IMR-90 (cell line): ENCODE data around the gene CFAP97D2. TPM values are rescaled to one million over a fixed set of nuclear protein-coding genes. Genes with fewer than 3 reads are reported as not detected.

Source experiments
- ATAC-seq: fragments of 200-7000 bp; cut with Tn5 transposase; 2 replicates; pipeline ENCODE4 v1.9.1; 2020; ENCODE audit warnings: low read depth, mild to moderate bottlenecking, moderate library complexity
- BruUV-seq: library from RNA; stranded (reverse); fragments of 400-500 nt; replicated peaks from 2 replicates; lab custom pipeline; 2021; lab: Mats Ljungman, UMichigan
- CTCF ChIA-PET: fragments of 300-600 bp; formaldehyde crosslinking; extraction: SDS; loops from one replicate; lab custom pipeline; 2021; ENCODE audit warnings: antibody characterized with exemption; lab: Yijun Ruan, JAX
- POLR2A ChIA-PET: fragments of 300-600 bp; sonication (Branson Sonifier 250); formaldehyde crosslinking; loops from one replicate; lab custom pipeline; 2022; ENCODE audit warnings: antibody characterized with exemption; ENCODE audit not compliant: unreplicated experiment; lab: Charles Lee
- DNase-seq: peaks from one replicate; pipeline ENCODE4 v3.0.0; 2013
- H2AFZ ChIP-seq: replicated peaks from 2 replicates; pipeline ENCODE3; 2013; ENCODE audit warnings: low read length, mild to moderate bottlenecking; ENCODE audit not compliant: poor library complexity
- H2AK5ac ChIP-seq: 2 replicates; pipeline ENCODE4 v1.6.1; 2013; ENCODE audit warnings: low read depth, low read length, inconsistent platforms
- H2AK9ac ChIP-seq: replicated peaks from 2 replicates; pipeline ENCODE3; 2013; ENCODE audit warnings: mild to moderate bottlenecking, low read depth, low read length, moderate library complexity; ENCODE audit not compliant: poor library complexity
- H2BK120ac ChIP-seq: 2 replicates; pipeline ENCODE4 v1.6.1; 2013; ENCODE audit warnings: low read depth, low read length, inconsistent platforms
- H2BK15ac ChIP-seq: 3 replicates; pipeline ENCODE4 v1.6.1; 2013; ENCODE audit warnings: low read depth, low read length, inconsistent platforms
- H2BK20ac ChIP-seq: 2 replicates; pipeline ENCODE4 v1.6.1; 2013; ENCODE audit warnings: low read depth, mild to moderate bottlenecking, inconsistent platforms, low read length, moderate library complexity
- H2BK5ac ChIP-seq: 2 replicates; pipeline ENCODE4 v1.6.1; 2013; ENCODE audit warnings: mild to moderate bottlenecking, low read depth, low read length, inconsistent platforms; ENCODE audit not compliant: poor library complexity, severe bottlenecking
- H3K14ac ChIP-seq: replicated peaks from 2 replicates; pipeline ENCODE4 v1.6.1; 2013; ENCODE audit warnings: low read depth, low read length, inconsistent platforms
- H3K18ac ChIP-seq: 2 replicates; pipeline ENCODE4 v1.6.1; 2013; ENCODE audit warnings: low read depth, low read length, control low read depth
- H3K23ac ChIP-seq: 2 replicates; pipeline ENCODE4 v1.6.1; 2013; ENCODE audit warnings: low read depth, low read length, inconsistent platforms
- H3K27ac ChIP-seq: 2 replicates; pipeline ENCODE4 v1.5.1; 2013; ENCODE audit warnings: mild to moderate bottlenecking, control low read depth, low read length; ENCODE audit not compliant: insufficient read depth
- H3K27me3 ChIP-seq: 2 replicates; pipeline ENCODE4 v1.6.1; 2013; ENCODE audit warnings: low read length; ENCODE audit not compliant: control insufficient read depth, insufficient read depth
- H3K36me3 ChIP-seq: 2 replicates; pipeline ENCODE4 v1.6.1; 2013; ENCODE audit warnings: low read length, mixed read lengths; ENCODE audit not compliant: control insufficient read depth, insufficient read depth
- H3K4ac ChIP-seq: 2 replicates; pipeline ENCODE4 v1.6.1; 2013; ENCODE audit warnings: low read depth, low read length, inconsistent platforms
- H3K4me1 ChIP-seq: 2 replicates; pipeline ENCODE4 v1.6.1; 2013; ENCODE audit warnings: low read length, mixed read lengths; ENCODE audit not compliant: control insufficient read depth, insufficient read depth
- H3K4me2 ChIP-seq: 2 replicates; pipeline ENCODE4 v1.6.1; 2013; ENCODE audit warnings: low read depth, mild to moderate bottlenecking, control low read depth, low read length, moderate library complexity
- H3K4me3 ChIP-seq: 2 replicates; pipeline ENCODE4 v1.5.1; 2013; ENCODE audit warnings: low read depth, mild to moderate bottlenecking, control low read depth, low read length, moderate library complexity; ENCODE audit not compliant: insufficient read depth
- H3K56ac ChIP-seq: 2 replicates; pipeline ENCODE4 v1.6.1; 2013; ENCODE audit warnings: low read length, inconsistent platforms; ENCODE audit not compliant: insufficient read depth; ENCODE audit errors: extremely low read depth
- H3K79me1 ChIP-seq, 2 experiments: 2 replicates each; pipeline ENCODE4 v1.6.1; 2013; ENCODE audit warnings: low read length in 2 of 2, inconsistent platforms in 1 of 2, low read depth in 1 of 2
- H3K9ac ChIP-seq: 2 replicates; pipeline ENCODE4 v1.6.1; 2013; ENCODE audit warnings: low read depth, low read length, control low read depth
- H3K9me1 ChIP-seq: 2 replicates; pipeline ENCODE4 v1.6.1; 2013; ENCODE audit warnings: low read length, inconsistent platforms; ENCODE audit not compliant: insufficient read depth
- H3K9me3 ChIP-seq: 2 replicates; pipeline ENCODE4 v1.6.1; 2013; ENCODE audit warnings: low read length; ENCODE audit not compliant: control insufficient read depth, insufficient read depth
- H4K20me1 ChIP-seq: 2 replicates; pipeline ENCODE4 v1.6.1; 2013; ENCODE audit warnings: low read length, inconsistent platforms; ENCODE audit not compliant: insufficient read depth
- H4K5ac ChIP-seq: 2 replicates; pipeline ENCODE4 v1.6.1; 2013; ENCODE audit warnings: mild to moderate bottlenecking, low read depth, low read length, control low read depth
- H4K8ac ChIP-seq, 2 experiments: 2 replicates each; pipeline ENCODE4 v1.6.1; 2013; ENCODE audit warnings: low read depth in 2 of 2, low read length in 2 of 2, control low read depth in 1 of 2, inconsistent platforms in 1 of 2
- H4K91ac ChIP-seq: 2 replicates; pipeline ENCODE4 v1.6.1; 2013; ENCODE audit warnings: low read depth, low read length, inconsistent platforms; ENCODE audit not compliant: insufficient read depth
- CEBPB ChIP-seq: IDR thresholded peaks from 2 replicates; pipeline ENCODE4 v1.6.1; 2012; ENCODE audit warnings: low read depth, low read length, improper control_type of control experiment
- CHD1 ChIP-seq: IDR thresholded peaks from 2 replicates; pipeline ENCODE4 v1.6.1; 2012; ENCODE audit warnings: low read depth, low read length, improper control_type of control experiment
- MAFK ChIP-seq: IDR thresholded peaks from 2 replicates; pipeline ENCODE4 v1.6.1; 2012; ENCODE audit warnings: low read depth, low read length, improper control_type of control experiment
- MAZ ChIP-seq: IDR thresholded peaks from 2 replicates; pipeline ENCODE4 v1.6.1; 2012; ENCODE audit warnings: low read depth, mild to moderate bottlenecking, low read length, improper control_type of control experiment, moderate library complexity, borderline replicate concordance
- NFE2L2 ChIP-seq: fragments of 150-350 bp; IDR thresholded peaks from 2 replicates; pipeline ENCODE4 v1.6.1; 2016; ENCODE audit warnings: low read depth, mild to moderate bottlenecking, low read length
- POLR2A ChIP-seq: IDR thresholded peaks from 2 replicates; pipeline ENCODE4 v1.6.1; 2012; ENCODE audit warnings: mild to moderate bottlenecking, low read depth, low read length
- RAD21 ChIP-seq: IDR thresholded peaks from 2 replicates; pipeline ENCODE4 v1.6.1; 2012; ENCODE audit warnings: low read length, improper control_type of control experiment
- RCOR1 ChIP-seq: IDR thresholded peaks from 2 replicates; pipeline ENCODE4 v1.6.1; 2012; ENCODE audit warnings: mild to moderate bottlenecking, low read length, improper control_type of control experiment; ENCODE audit not compliant: insufficient replicate concordance
- RFX5 ChIP-seq: IDR thresholded peaks from 2 replicates; pipeline ENCODE4 v1.8.0; 2012; ENCODE audit warnings: low read depth, mild to moderate bottlenecking, low read length, moderate library complexity
- SMC3 ChIP-seq: fragments of 150-350 bp; IDR thresholded peaks from 2 replicates; pipeline ENCODE4 v1.6.1; 2016; ENCODE audit warnings: low read depth, mild to moderate bottlenecking, antibody characterized with exemption, low read length, moderate library complexity
- whole genome bisulfite sequencing, 2 experiments: methylation state at CpG; one replicate each; pipeline versions ENCODE4 v1.1.5 to v1.1.7; 2013; ENCODE audit warnings: missing lambda C conversion rate in 2 of 2; ENCODE audit not compliant: insufficient read length in 1 of 2; ENCODE audit errors: extremely low coverage in 2 of 2; 5-methylcytosine and 5-hydroxymethylcytosine counted together
- dilution Hi-C: fragments of 300-500 bp; cut with HindIII; formaldehyde crosslinking; loops from one replicate; pipeline ENCODE4 v1.14.3; 2018; ENCODE audit warnings: low sequenced_read_pairs; ENCODE audit not compliant: unreplicated experiment
- in situ Hi-C: fragments of 300-500 bp; cut with MboI; formaldehyde crosslinking; loops from 3 replicates; pipeline ENCODE4 v1.14.3; 2019; ENCODE audit warnings: low sequenced_read_pairs, inconsistent platforms, mixed read lengths
- intact Hi-C: fragments of 100-400 bp; cut with micrococcal nuclease; formaldehyde crosslinking; loops from 2 replicates; pipeline ENCODE4 v1.10.0; 2022
- polyA plus RNA-seq, 3 experiments: library from polyadenylated mRNA; depleted of rRNA; stranded (reverse); fragments of >200 nt; gene quantifications; 2 replicates each; pipeline ENCODE4 v1.2.3, GENCODE V29; 2012; ENCODE audit warnings: low replicate concordance in 1 of 3
- total RNA-seq: library from RNA; depleted of rRNA; stranded (reverse); fragments of >200 nt; gene quantifications from 2 replicates; pipeline ENCODE4 v1.2.3, GENCODE V29; 2012

CFAP97D2 gene
- total and polyA plus RNA-seq, 2 of the 4 experiments (the other 2 are of a cell fraction), result not detected

- intact Hi-C loops, result no loop called here
- Histone ChIP-seq H3K4ac (0 out of 2 replicates have a peak overlapping the region, but pooled peaks have one; percentile 24), H3K27ac (no peak overlapping the region), H4K5ac (no peak overlapping the region), H2BK120ac (no peak overlapping the region), H2AK9ac (peak overlapping the region; percentile 25), H2AFZ (peak overlapping the region; percentile 63), H3K9ac (no peak overlapping the region), H3K79me1 (0 out of 4 replicates have a peak, but pooled peaks cover 0 to 5% of the 10 kb centered on the region in 2 experiments), H2BK5ac (no peak overlapping the region), H3K9me1 (peaks cover 19% of the 10 kb centered on the region), H2BK15ac (no peak overlapping the region), H2BK20ac (no peak overlapping the region), H3K18ac (no peak overlapping the region), H3K4me2 (no peak overlapping the region), H3K36me3 (no peaks in the 10 kb centered on the region), H3K4me1 (peaks cover 8% of the 10 kb centered on the region), H4K91ac (no peak overlapping the region), H3K56ac (no peak overlapping the region), H4K20me1 (0 out of 2 replicates have a peak, but pooled peaks cover 3% of the 10 kb centered on the region), H3K14ac (no peak overlapping the region), H3K27me3 (peaks cover 16% of the 10 kb centered on the region; the same call in 1 of the 2 replicates), H4K8ac (no peak overlapping the region; a peak in 1 of 4 replicates), H3K9me3 (no peaks in the 10 kb centered on the region), H3K23ac (no peak overlapping the region), H3K4me3 (no peak overlapping the region), H2AK5ac (no peak overlapping the region; the same call in 1 of the 2 replicates)
- CTCF ChIA-PET, result no interaction called here
- DNase-seq (no peak), ATAC-seq (peak; percentile 44; the same call in 1 of the 2 replicates)
- in situ Hi-C loops, result no loop called here
- BruUV-seq, result no TSS peak
- TF ChIP-seq NFE2L2 (no peak), MAZ (no peak), POLR2A (no peak), RCOR1 (no peak), CHD1 (no peak), CEBPB (no peak), RAD21 (no peak; the same call in 1 of the 2 replicates), MAFK (no peak), SMC3 (no peak), RFX5 (no peak)
- dilution Hi-C loops, result no loop called here
- POLR2A ChIA-PET, result no interaction called here
- WGBS, 2 experiments, result 72% methylated on average over 12 of the region's 24 CpGs; no CpG with 5 or more reads in 1 of the 2 experiments
Measured at GRCh38 chr13:114143806-114144605, 35.1 kb upstream of the CFAP97D2 start.
